CD4-positive, alpha-beta memory T cell (primary cell): ENCODE measurements around the gene C3. TPM values are rescaled to one million over a fixed set of nuclear protein-coding genes. Genes with fewer than 3 reads are reported as not detected.
"Not testable (repeated sequence)": the region's sequence is repeated elsewhere in the genome, so short reads cannot be mapped to it uniquely, and the experiment has no call there.

ENCODE experiments used
- CTCF ChIA-PET: fragments of 350-600 bp; sonication (Branson Sonifier 250); formaldehyde crosslinking; loops from one replicate; lab custom pipeline; 2021; ENCODE audit warnings: inconsistent platforms; ENCODE audit not compliant: partially characterized antibody; lab: Charles Lee
- POLR2A ChIA-PET: fragments of 350-600 bp; sonication (Branson Sonifier 250); formaldehyde crosslinking; loops from one replicate; lab custom pipeline; 2021; ENCODE audit not compliant: partially characterized antibody; lab: Charles Lee
- DNase-seq, 5 donors: peaks; one replicate each; pipeline versions ENCODE4 v3.0.0 to v3.0.0-alpha.2; 2020 to 2022; ENCODE audit warnings: mixed read lengths in 1 of 5
- H3K27ac ChIP-seq: one replicate; pipeline ENCODE4 v1.7.0; 2013; ENCODE audit warnings: low read depth, low read length
- H3K27me3 ChIP-seq: 2 replicates; pipeline ENCODE4 v1.7.0; 2013; ENCODE audit warnings: mild to moderate bottlenecking, low read length, moderate library complexity; ENCODE audit not compliant: insufficient read depth
- H3K36me3 ChIP-seq: 2 replicates; pipeline ENCODE4 v1.7.0; 2013; ENCODE audit warnings: mild to moderate bottlenecking, low read length, moderate library complexity; ENCODE audit not compliant: insufficient read depth
- H3K4me1 ChIP-seq: 2 replicates; pipeline ENCODE4 v1.7.0; 2013; ENCODE audit warnings: mild to moderate bottlenecking, low read length, moderate library complexity; ENCODE audit not compliant: insufficient read depth
- H3K4me3 ChIP-seq, 2 donors: one replicate each; pipeline ENCODE4 v1.7.0; 2013; ENCODE audit warnings: low read length in 2 of 2, mild to moderate bottlenecking in 1 of 2
- H3K9me3 ChIP-seq, 2 donors: one replicate each; pipeline ENCODE4 v1.7.0; 2013; ENCODE audit warnings: low read length in 2 of 2, control low read depth in 1 of 2; ENCODE audit not compliant: control insufficient read depth in 1 of 2
- H3K27ac Mint-ChIP-seq, 7 donors: one replicate each; pipeline ENCODE4 v1.8.0; 2020 to 2021; ENCODE audit warnings: mixed read lengths in 7 of 7, mild to moderate bottlenecking in 6 of 7, inconsistent platforms in 3 of 7, moderate library complexity in 3 of 7
- H3K27me3 Mint-ChIP-seq, 2 donors: one replicate each; pipeline ENCODE4 v1.8.0; 2020 to 2021; ENCODE audit warnings: mixed read lengths in 2 of 2
- H3K36me3 Mint-ChIP-seq, 2 donors: one replicate each; pipeline ENCODE4 v1.8.0; 2020 to 2021; ENCODE audit warnings: mixed read lengths in 2 of 2, inconsistent platforms in 1 of 2, mild to moderate bottlenecking in 1 of 2
- H3K4me1 Mint-ChIP-seq, 4 donors: one replicate each; pipeline ENCODE4 v1.8.0; 2020 to 2021; ENCODE audit warnings: mixed read lengths in 4 of 4, mild to moderate bottlenecking in 1 of 4
- H3K4me3 Mint-ChIP-seq, 8 donors: one replicate each; pipeline ENCODE4 v1.8.0; 2020 to 2021; ENCODE audit warnings: mixed read lengths in 8 of 8, mild to moderate bottlenecking in 7 of 8, moderate library complexity in 6 of 8, inconsistent platforms in 3 of 8
- H3K9me3 Mint-ChIP-seq, 8 donors: one replicate each; pipeline ENCODE4 v1.8.0; 2020 to 2021; ENCODE audit warnings: mixed read lengths in 8 of 8, mild to moderate bottlenecking in 5 of 8, inconsistent platforms in 3 of 8, moderate library complexity in 1 of 8
- intact Hi-C: fragments of 100-400 bp; cut with micrococcal nuclease; formaldehyde crosslinking; loops from one replicate; pipeline ENCODE4 v1.15.1; 2023
- polyA plus RNA-seq, 2 donors: library from polyadenylated mRNA; unstranded; fragments of 300-500 nt; fragmentation: Illumina TruSeq; gene quantifications; one replicate each; pipeline ENCODE4 v1.2.3, GENCODE V29; 2021
- total RNA-seq, 2 experiments: library from RNA; stranded (reverse); gene quantifications; one replicate each; pipeline ENCODE4 v1.2.3, GENCODE V29; 2021

The C3 gene
- total and polyA plus RNA-seq, 4 experiments from 2014 or later, result 1.5 to 2.2 TPM; not detected in 2

- Histone ChIP-seq H3K9me3 (no peaks in the 10 kb centered on the region), H3K27ac (no peak overlapping the region), H3K4me1 (peaks cover 7% of the 10 kb centered on the region), H3K27me3 (peaks cover 4% of the 10 kb centered on the region), H3K4me3 (no peak overlapping the region), H3K36me3 (no peaks in the 10 kb centered on the region)
- Mint-ChIP-seq H3K9me3 (no peaks in the 10 kb centered on the region), H3K36me3 (no peaks in the 10 kb centered on the region), H3K27me3 (peaks cover 5 to 15% of the 10 kb centered on the region in 2 donors), H3K4me3 (peak overlapping the region in 5 of 8 donors; percentile 21 to 70 (median 46)), H3K4me1 (peaks cover 8 to 14% (median 9%) of the 10 kb centered on the region in 4 donors), H3K27ac (peak overlapping the region in 2 of 7 donors; percentile 10 to 66)
- intact Hi-C loops, result no loop called here
- POLR2A ChIA-PET, result no interaction called here
- CTCF ChIA-PET, result no interaction called here
- no peak for DNase-seq
Measured at GRCh38 chr19:6710273-6711077, 10.0 kb downstream of the C3 start.

GRCh38 chr19:6709549-6709948 is 10.9 kb downstream of the C3 start:
- intact Hi-C loops, result no loop called here
- Histone ChIP-seq H3K27me3 (peaks cover 4% of the 10 kb centered on the region), H3K36me3 (no peaks in the 10 kb centered on the region), H3K9me3 (no peaks in the 10 kb centered on the region), H3K4me3 (no peak overlapping the region), H3K27ac (no peak overlapping the region), H3K4me1 (peaks cover 7% of the 10 kb centered on the region)
- DNase-seq, result no peak
- H3K4me3 Mint-ChIP-seq, result peak overlapping the region in 1 of 8 donors; percentile 29
- H3K27me3 Mint-ChIP-seq, result peaks cover 5 to 15% of the 10 kb centered on the region in 2 donors
- peaks cover 8 to 14% (median 9%) of the 10 kb centered on the region in 4 donors for H3K4me1 Mint-ChIP-seq
- no peaks in the 10 kb centered on the region for H3K36me3 Mint-ChIP-seq
- H3K9me3 Mint-ChIP-seq, result no peaks in the 10 kb centered on the region
- POLR2A ChIA-PET, result no interaction called here
- CTCF ChIA-PET, result no interaction called here
- no peak overlapping the region for H3K27ac Mint-ChIP-seq

GRCh38 chr19:6708913-6709312 is 11.5 kb downstream of the C3 start:
- intact Hi-C loops, H3K9me3 Mint-ChIP-seq, H3K36me3 Mint-ChIP-seq, H3K27me3 ChIP-seq, POLR2A ChIA-PET, H3K9me3 ChIP-seq, H3K4me1 ChIP-seq, H3K27ac Mint-ChIP-seq, H3K4me3 ChIP-seq, DNase-seq, H3K27ac ChIP-seq, H3K4me3 Mint-ChIP-seq, CTCF ChIA-PET, H3K36me3 ChIP-seq: not testable (repeated sequence)
- Mint-ChIP-seq H3K4me1 (peaks cover 8 to 14% (median 9%) of the 10 kb centered on the region in 4 donors), H3K27me3 (peaks cover 5 to 15% of the 10 kb centered on the region in 2 donors)

- DNase-seq, result no peak
- Mint-ChIP-seq H3K4me3 (no peak overlapping the region), H3K9me3 (no peaks in the 10 kb centered on the region), H3K36me3 (no peaks in the 10 kb centered on the region), H3K27me3 (peaks cover 5 to 15% of the 10 kb centered on the region in 2 donors), H3K4me1 (peaks cover 8 to 14% (median 9%) of the 10 kb centered on the region in 4 donors), H3K27ac (peak overlapping the region in 1 of 7 donors; percentile 41)
- ChIA-PET CTCF (no interaction called here), POLR2A (no interaction called here)
- Histone ChIP-seq H3K4me1 (peaks cover 7% of the 10 kb centered on the region), H3K4me3 (no peak overlapping the region), H3K9me3 (no peaks in the 10 kb centered on the region), H3K27me3 (peaks cover 4% of the 10 kb centered on the region), H3K36me3 (no peaks in the 10 kb centered on the region), H3K27ac (no peak overlapping the region)
- intact Hi-C loops, result no loop called here
Measured at GRCh38 chr19:6708346-6708745, 12.1 kb downstream of the C3 start.

- Histone ChIP-seq H3K27me3 (peaks cover 4% of the 10 kb centered on the region), H3K4me3 (no peak overlapping the region), H3K27ac (no peak overlapping the region), H3K9me3 (no peaks in the 10 kb centered on the region), H3K36me3 (no peaks in the 10 kb centered on the region), H3K4me1 (peaks cover 7% of the 10 kb centered on the region)
- no peaks in the 10 kb centered on the region for H3K9me3 Mint-ChIP-seq
- intact Hi-C loops, result no loop called here
- POLR2A ChIA-PET, result no interaction called here
- H3K4me3 Mint-ChIP-seq, result no peak overlapping the region
- H3K27me3 Mint-ChIP-seq, result peaks cover 5 to 13% of the 10 kb centered on the region in 2 donors
- DNase-seq, result no peak
- CTCF ChIA-PET, result no interaction called here
- peaks cover 8 to 14% (median 9%) of the 10 kb centered on the region in 4 donors for H3K4me1 Mint-ChIP-seq
- H3K27ac Mint-ChIP-seq, result no peak overlapping the region
- no peaks in the 10 kb centered on the region for H3K36me3 Mint-ChIP-seq
Measured at GRCh38 chr19:6707658-6708018, 12.8 kb downstream of the C3 start.

GRCh38 chr19:6707011-6707657 is 13.3 kb downstream of the C3 start:
- no peak overlapping the region for H3K4me3 ChIP-seq
- POLR2A ChIA-PET, result no interaction called here
- no peak for DNase-seq
- H3K27ac Mint-ChIP-seq, result no peak overlapping the region
- H3K36me3 ChIP-seq, result no peaks in the 10 kb centered on the region
- CTCF ChIA-PET, result no interaction called here
- no peaks in the 10 kb centered on the region for H3K9me3 Mint-ChIP-seq
- intact Hi-C loops, result no loop called here
- H3K27me3 Mint-ChIP-seq, result peaks cover 5 to 13% of the 10 kb centered on the region in 2 donors
- H3K4me1 ChIP-seq, result peaks cover 7% of the 10 kb centered on the region
- no peaks in the 10 kb centered on the region for H3K9me3 ChIP-seq
- peaks cover 4% of the 10 kb centered on the region for H3K27me3 ChIP-seq
- H3K27ac ChIP-seq, result no peak overlapping the region
- no peaks in the 10 kb centered on the region for H3K36me3 Mint-ChIP-seq
- H3K4me1 Mint-ChIP-seq, result peaks cover 8 to 14% (median 9%) of the 10 kb centered on the region in 4 donors
- H3K4me3 Mint-ChIP-seq, result no peak overlapping the region

- Mint-ChIP-seq H3K4me1 (peaks cover 8 to 14% (median 9%) of the 10 kb centered on the region in 4 donors), H3K27ac (peak overlapping the region in 1 of 7 donors; percentile 29)
Measured at GRCh38 chr19:6706633-6706958, 13.9 kb downstream of the C3 start.

More at GRCh38 chr19:6706633-6706958, 13.9 kb downstream of the C3 start:
- Histone ChIP-seq H3K4me1 (peaks cover 7% of the 10 kb centered on the region), H3K36me3 (no peaks in the 10 kb centered on the region), H3K4me3 (no peak overlapping the region), H3K27ac (no peak overlapping the region), H3K9me3 (no peaks in the 10 kb centered on the region), H3K27me3 (peaks cover 4% of the 10 kb centered on the region)
- Mint-ChIP-seq H3K4me3 (no peak overlapping the region), H3K27me3 (peaks cover 5 to 13% of the 10 kb centered on the region in 2 donors), H3K9me3 (no peaks in the 10 kb centered on the region), H3K36me3 (no peaks in the 10 kb centered on the region)
- POLR2A ChIA-PET, result no interaction called here
- CTCF ChIA-PET, result no interaction called here
- DNase-seq, result no peak
- intact Hi-C loops, result no loop called here
